CD14-positive monocyte (primary cell): ENCODE data around the gene UBL3. TPM values are rescaled to one million over a fixed set of nuclear protein-coding genes. Genes with fewer than 3 reads are reported as not detected.

Source experiments
- DNase-seq, 3 donors: peaks; one replicate each; pipeline ENCODE4 v3.0.0-alpha.2; 2011 to 2022
- H2AFZ ChIP-seq: 2 replicates; pipeline ENCODE4 v1.6.0; 2012; ENCODE audit warnings: mild to moderate bottlenecking, low read depth, low read length, inconsistent platforms; ENCODE audit not compliant: insufficient read depth, poor library complexity, severe bottlenecking
- H3K27ac ChIP-seq, 2 donors: 1 replicate in 1 of 2; 2 replicates in 1 of 2; pipeline ENCODE4 v1.5.1; 2012 to 2013; ENCODE audit warnings: low read length in 2 of 2, control low read depth in 1 of 2, inconsistent platforms in 1 of 2, low read depth in 1 of 2, mild to moderate bottlenecking in 1 of 2
- H3K27me3 ChIP-seq, 2 donors: one replicate each; pipeline versions ENCODE4 v1.6.0 to v1.6.1; 2011 to 2013; ENCODE audit warnings: low read length in 2 of 2; ENCODE audit not compliant: control insufficient read depth in 2 of 2, insufficient read depth in 2 of 2
- H3K36me3 ChIP-seq, 2 donors: replicated peaks in 1 of 2; 1 replicate in 1 of 2; 2 replicates in 1 of 2; pipeline versions ENCODE4 v1.5.1 to v1.6.1; 2012 to 2013; ENCODE audit warnings: low read length in 2 of 2, control low read depth in 1 of 2, inconsistent platforms in 1 of 2, mild to moderate bottlenecking in 1 of 2; ENCODE audit not compliant: insufficient read depth in 2 of 2, control insufficient read depth in 1 of 2
- H3K4me1 ChIP-seq, 2 donors: 1 replicate in 1 of 2; 2 replicates in 1 of 2; pipeline versions ENCODE4 v1.5.1 to v1.6.1; 2012 to 2013; ENCODE audit warnings: low read length in 2 of 2, control low read depth in 1 of 2, inconsistent platforms in 1 of 2, mild to moderate bottlenecking in 1 of 2, moderate library complexity in 1 of 2; ENCODE audit not compliant: insufficient read depth in 2 of 2, control insufficient read depth in 1 of 2
- H3K4me2 ChIP-seq: replicated peaks from 2 replicates; pipeline ENCODE3; 2012; ENCODE audit warnings: low read length, moderate library complexity, mild to moderate bottlenecking; ENCODE audit not compliant: poor library complexity, severe bottlenecking; ENCODE audit errors: extremely low read depth
- H3K4me3 ChIP-seq, 3 experiments: fragments of 200-600 bp in 1 of 3; sonication (generic) in 1 of 3; replicated peaks in 1 of 3; 1 replicate in 2 of 3; 2 replicates in 1 of 3; pipeline ENCODE4 v1.5.1; 2011 to 2013; ENCODE audit warnings: low read length in 3 of 3, mild to moderate bottlenecking in 3 of 3, control low read depth in 2 of 3, low read depth in 2 of 3, inconsistent platforms in 1 of 3, moderate library complexity in 1 of 3
- H3K79me2 ChIP-seq: 2 replicates; pipeline ENCODE4 v1.6.0; 2012; ENCODE audit warnings: mild to moderate bottlenecking, control low read depth, inconsistent platforms, low read length, moderate library complexity; ENCODE audit not compliant: insufficient read depth
- H3K9ac ChIP-seq: 2 replicates; pipeline ENCODE4 v1.6.0; 2017; ENCODE audit warnings: low read length, mild to moderate bottlenecking; ENCODE audit not compliant: insufficient read depth, poor library complexity, severe bottlenecking
- H3K9me3 ChIP-seq, 2 donors: replicated peaks in 1 of 2; 1 replicate in 1 of 2; 2 replicates in 1 of 2; pipeline versions ENCODE4 v1.5.1 to v1.6.1; 2012 to 2013; ENCODE audit warnings: low read length in 2 of 2, control low read depth in 1 of 2; ENCODE audit not compliant: control insufficient read depth in 1 of 2, insufficient read depth in 1 of 2
- H4K20me1 ChIP-seq: 2 replicates; pipeline ENCODE4 v1.6.0; 2012; ENCODE audit warnings: mild to moderate bottlenecking, low read length, control low read depth, moderate library complexity; ENCODE audit not compliant: insufficient read depth
- H3K27ac Mint-ChIP-seq, 7 donors: one replicate each; pipeline ENCODE4 v1.8.0; 2020; ENCODE audit warnings: mild to moderate bottlenecking in 7 of 7, mixed read lengths in 7 of 7, moderate library complexity in 6 of 7, inconsistent platforms in 2 of 7
- H3K27me3 Mint-ChIP-seq, 3 donors: one replicate each; pipeline ENCODE4 v1.8.0; 2021 to 2022; ENCODE audit warnings: low read depth in 3 of 3, mild to moderate bottlenecking in 3 of 3, mixed read lengths in 3 of 3, moderate library complexity in 3 of 3, inconsistent platforms in 1 of 3
- H3K36me3 Mint-ChIP-seq, 2 donors: one replicate each; pipeline ENCODE4 v1.8.0; 2020; ENCODE audit warnings: mixed read lengths in 2 of 2, inconsistent platforms in 1 of 2, mild to moderate bottlenecking in 1 of 2
- H3K4me1 Mint-ChIP-seq: one replicate; pipeline ENCODE4 v1.8.0; 2020; ENCODE audit warnings: mild to moderate bottlenecking, mixed read lengths
- H3K4me3 Mint-ChIP-seq, 2 donors: one replicate each; pipeline ENCODE4 v1.8.0; 2020; ENCODE audit warnings: mild to moderate bottlenecking in 2 of 2, mixed read lengths in 2 of 2, moderate library complexity in 1 of 2
- H3K9me3 Mint-ChIP-seq, 7 donors: one replicate each; pipeline ENCODE4 v1.8.0; 2020 to 2022; ENCODE audit warnings: mixed read lengths in 7 of 7, mild to moderate bottlenecking in 6 of 7, moderate library complexity in 6 of 7, inconsistent platforms in 2 of 7
- whole genome bisulfite sequencing: methylation state at CpG from one replicate; pipeline ENCODE4 v1.1.5; 2013; ENCODE audit warnings: missing lambda C conversion rate; ENCODE audit not compliant: insufficient coverage; 5-methylcytosine and 5-hydroxymethylcytosine counted together
- intact Hi-C, 2 donors: fragments of 100-400 bp; cut with micrococcal nuclease; formaldehyde crosslinking; loops; one replicate each; pipeline versions ENCODE4 v1.15.0 to v1.15.1; 2023
- polyA plus RNA-seq, 3 donors: library from polyadenylated mRNA; depleted of rRNA in 1 of 3; unstranded in 2 of 3; stranded (reverse) in 1 of 3; fragments of 300-500 nt in 2 of 3; fragments of >200 nt in 1 of 3; fragmentation: Illumina TruSeq in 2 of 3; gene quantifications; 1 replicate in 2 of 3; 2 replicates in 1 of 3; pipeline ENCODE4 v1.2.3, GENCODE V29; 2012 to 2021
- TF ChIP-seq, protein P1 (sequence below): fragments of 200-600 bp; IDR thresholded peaks from one replicate; pipeline ENCODE4 v1.8.0; 2022; ENCODE audit warnings: antibody characterized with exemption, mild to moderate bottlenecking

Gene UBL3
- polyA plus RNA-seq, 3 donors = 13.0 to 32.3 (median 28.2) TPM

DNA sequence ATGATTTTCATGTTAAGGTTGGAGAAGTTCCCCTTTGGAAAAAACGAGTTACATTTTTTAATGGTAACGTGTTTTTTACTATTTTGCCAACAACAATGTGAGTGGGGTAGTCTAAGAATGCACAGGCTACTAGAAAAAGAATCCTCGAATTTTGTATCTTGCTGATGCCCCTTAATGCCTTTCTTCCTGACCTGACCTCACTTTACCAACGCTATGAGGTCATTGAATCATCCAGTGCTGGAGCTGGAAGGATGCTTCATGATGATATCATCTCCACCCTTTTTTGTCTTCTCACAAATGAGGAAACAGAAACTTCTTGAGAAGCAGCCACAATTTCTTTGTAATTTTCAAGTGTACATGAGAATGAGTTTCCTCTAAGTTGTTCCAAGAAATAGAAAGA lies 8.2 kb upstream of the UBL3 start:
- Histone ChIP-seq H3K9ac (no peak overlapping the region), H3K4me3 (no peak overlapping the region), H3K9me3 (no peaks in the 10 kb centered on the region), H4K20me1 (no peaks in the 10 kb centered on the region), H3K79me2 (no peaks in the 10 kb centered on the region), H3K27ac (no peak overlapping the region), H3K4me1 (no peaks in the 10 kb centered on the region), H3K4me2 (no peak overlapping the region), H3K36me3 (no peaks in the 10 kb centered on the region), H3K27me3 (no peaks in the 10 kb centered on the region), H2AFZ (no peak overlapping the region)
- H3K4me3 Mint-ChIP-seq = no peak overlapping the region
- H3K9me3 Mint-ChIP-seq = peaks cover 0 to 4% (median 2%) of the 10 kb centered on the region in 7 donors
- H3K4me1 Mint-ChIP-seq = peaks cover 5% of the 10 kb centered on the region
- no CpG with 5 or more reads among the region's 4 CpGs for WGBS
- TF ChIP-seq, protein P1, sequence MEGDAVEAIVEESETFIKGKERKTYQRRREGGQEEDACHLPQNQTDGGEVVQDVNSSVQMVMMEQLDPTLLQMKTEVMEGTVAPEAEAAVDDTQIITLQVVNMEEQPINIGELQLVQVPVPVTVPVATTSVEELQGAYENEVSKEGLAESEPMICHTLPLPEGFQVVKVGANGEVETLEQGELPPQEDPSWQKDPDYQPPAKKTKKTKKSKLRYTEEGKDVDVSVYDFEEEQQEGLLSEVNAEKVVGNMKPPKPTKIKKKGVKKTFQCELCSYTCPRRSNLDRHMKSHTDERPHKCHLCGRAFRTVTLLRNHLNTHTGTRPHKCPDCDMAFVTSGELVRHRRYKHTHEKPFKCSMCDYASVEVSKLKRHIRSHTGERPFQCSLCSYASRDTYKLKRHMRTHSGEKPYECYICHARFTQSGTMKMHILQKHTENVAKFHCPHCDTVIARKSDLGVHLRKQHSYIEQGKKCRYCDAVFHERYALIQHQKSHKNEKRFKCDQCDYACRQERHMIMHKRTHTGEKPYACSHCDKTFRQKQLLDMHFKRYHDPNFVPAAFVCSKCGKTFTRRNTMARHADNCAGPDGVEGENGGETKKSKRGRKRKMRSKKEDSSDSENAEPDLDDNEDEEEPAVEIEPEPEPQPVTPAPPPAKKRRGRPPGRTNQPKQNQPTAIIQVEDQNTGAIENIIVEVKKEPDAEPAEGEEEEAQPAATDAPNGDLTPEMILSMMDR = no peak
- no peaks in the 10 kb centered on the region for H3K36me3 Mint-ChIP-seq
- no peak overlapping the region for H3K27ac Mint-ChIP-seq
- H3K27me3 Mint-ChIP-seq = peaks cover 0 to 4% (median 3%) of the 10 kb centered on the region in 3 donors
- intact Hi-C loops = loop anchor here in 1 of 2 donors (10.0 kb wide), 2 partner anchors 256 to 264 kb away; partner anchors contain the start of gene SLC7A1
- peak in 2 of 3 donors; percentile 5 to 32 for DNase-seq

- no peaks in the 10 kb centered on the region for H3K36me3 ChIP-seq
- no peak overlapping the region for H3K4me3 ChIP-seq
- TF ChIP-seq, protein P1 = no peak
- no peaks in the 10 kb centered on the region for H3K79me2 ChIP-seq
- no peak overlapping the region for H3K27ac Mint-ChIP-seq
- no peak for DNase-seq
- no CpG with 5 or more reads among the region's 1 CpG for WGBS
- H3K27ac ChIP-seq = no peak overlapping the region
- peaks cover 0 to 4% (median 2%) of the 10 kb centered on the region in 7 donors for H3K9me3 Mint-ChIP-seq
- H3K36me3 Mint-ChIP-seq = no peaks in the 10 kb centered on the region
- H3K4me3 Mint-ChIP-seq = no peak overlapping the region
- no peaks in the 10 kb centered on the region for H3K4me1 ChIP-seq
- no peak overlapping the region for H2AFZ ChIP-seq
- H3K4me1 Mint-ChIP-seq = peaks cover 5% of the 10 kb centered on the region
- no peaks in the 10 kb centered on the region for H3K27me3 ChIP-seq
- no peak overlapping the region for H3K9ac ChIP-seq
- intact Hi-C loops = loop anchor here in 1 of 2 donors (10.0 kb wide), 2 partner anchors 257 to 263 kb away; partner anchors contain the start of gene SLC7A1
- H3K4me2 ChIP-seq = no peak overlapping the region
- no peaks in the 10 kb centered on the region for H3K9me3 ChIP-seq
- H4K20me1 ChIP-seq = no peaks in the 10 kb centered on the region
- peaks cover 0 to 4% (median 3%) of the 10 kb centered on the region in 3 donors for H3K27me3 Mint-ChIP-seq
Measured at GRCh38 chr13:29858231-29858630, 7.8 kb upstream of the UBL3 start.
